ENCODE results near the gene MRM2. TPM values are rescaled to one million over a fixed set of nuclear protein-coding genes. Genes with fewer than 3 reads are reported as not detected.

The MRM2 gene
- total and polyA plus RNA-seq, 10 of the 15 experiments (the other 5 are each of a cell fraction or from before 2014, with no cell fraction given): 43.2 to 128 (median 71.4) TPM

DNA sequence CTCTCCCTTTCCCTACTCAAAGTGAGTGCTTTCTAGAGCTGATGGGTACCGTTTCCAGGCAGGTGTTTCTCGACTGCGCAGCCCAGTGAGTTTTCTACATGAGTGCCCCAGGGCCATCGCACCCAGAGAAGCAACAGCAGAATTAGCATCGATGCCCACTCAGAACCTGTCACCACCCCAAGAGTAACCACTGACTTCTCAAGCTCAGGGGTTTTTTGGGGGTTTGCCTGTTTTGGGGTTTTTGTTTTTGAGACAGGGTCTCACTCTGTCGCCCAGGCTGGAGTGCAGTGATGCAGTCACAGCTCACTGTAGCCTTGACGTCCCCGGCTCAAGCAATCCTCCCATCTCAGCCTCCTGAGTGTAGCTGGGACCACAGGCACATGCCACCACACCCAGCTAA, 46.5 kb upstream of the MRM2 start:
- ChIA-PET RAD21 (ENCODE audit: unreplicated experiment) (interaction anchor here (0.6 to 2.1 kb wide), 6 partner anchors 10 to 51 kb away, joined by 3 to 13 read pairs (median 6); no protein-coding TSS in a partner anchor), CTCF (interaction anchor here (1.2 to 1.6 kb wide), 2 partner anchors 27 to 40 kb away, joined by 3 to 8 read pairs; no protein-coding TSS in a partner anchor), SMC1A (ENCODE audit: uncharacterized antibody, unreplicated experiment) (interaction anchor here (0.7 to 2.7 kb wide), 9 partner anchors 11 to 81 kb away, joined by 3 to 21 read pairs (median 4); no protein-coding TSS in a partner anchor), POLR2A (interaction anchor here (0.6 to 1.5 kb wide), 8 partner anchors 10 to 170 kb away, joined by 3 to 8 read pairs (median 3); no protein-coding TSS in a partner anchor)
- H2AFZ ChIP-seq (ENCODE audit: control insufficient read depth, low read depth, low read length): no peak overlapping the region
- peaks cover 52% of the 10 kb centered on the region for H3K79me2 ChIP-seq (ENCODE audit: control insufficient read depth, insufficient read depth, low read length)
- no peak overlapping the region; the same call in none of the 2 replicates for H3K9ac ChIP-seq (ENCODE audit: control insufficient read depth, insufficient read depth, low read length)
- H3K4me2 ChIP-seq (ENCODE audit: control insufficient read depth, insufficient read depth): peak overlapping the region; percentile 85
- in situ Hi-C loops (cut with MboI) (no loop called here), intact Hi-C loops (cut with micrococcal nuclease; ENCODE audit: unreplicated experiment) (no loop called here)
- H3K36me3 ChIP-seq (ENCODE audit: control insufficient read depth in 2 of 2, insufficient read depth in 2 of 2, low read length in 1 of 2): peaks cover 0 to 11% of the 10 kb centered on the region in 2 experiments; a peak in 2 of 4 replicates
- H3K4me3 ChIP-seq: no peak overlapping the region
- WGBS (ENCODE audit: insufficient coverage, insufficient replicate concordance, low lambda C conversion rate, missing lambda C conversion rate): 4% methylated on average over 8 of the region's 8 CpGs
- no peaks in the 10 kb centered on the region for H3K27me3 ChIP-seq (replicated peaks in 1 of 2; ENCODE audit: control insufficient read depth in 2 of 2, insufficient read depth in 2 of 2, low read length in 1 of 2)
- DNase-seq (ENCODE audit: low read depth, low spot score) (no peak), FAIRE-seq (no peak), ATAC-seq (peak; percentile 95)
- H3K27ac ChIP-seq (ENCODE audit: control insufficient read depth, insufficient read depth): peak overlapping the region; percentile 70
- peaks cover 18% of the 10 kb centered on the region for H3K4me1 ChIP-seq (ENCODE audit: control insufficient read depth, insufficient read depth, low read length)
- H3K9me3 ChIP-seq (replicated peaks; ENCODE audit: control insufficient read depth, insufficient read depth, low read length): no peaks in the 10 kb centered on the region
- no TSS peak for BruUV-seq (replicated peaks)
- no peaks in the 10 kb centered on the region for H4K20me1 ChIP-seq (ENCODE audit: control insufficient read depth, insufficient read depth)
- no peak for TF ChIP-seq NFXL1 (IDR thresholded peaks at IDR 0.05; ENCODE audit: borderline replicate concordance)
- TF ChIP-seq, protein P1, sequence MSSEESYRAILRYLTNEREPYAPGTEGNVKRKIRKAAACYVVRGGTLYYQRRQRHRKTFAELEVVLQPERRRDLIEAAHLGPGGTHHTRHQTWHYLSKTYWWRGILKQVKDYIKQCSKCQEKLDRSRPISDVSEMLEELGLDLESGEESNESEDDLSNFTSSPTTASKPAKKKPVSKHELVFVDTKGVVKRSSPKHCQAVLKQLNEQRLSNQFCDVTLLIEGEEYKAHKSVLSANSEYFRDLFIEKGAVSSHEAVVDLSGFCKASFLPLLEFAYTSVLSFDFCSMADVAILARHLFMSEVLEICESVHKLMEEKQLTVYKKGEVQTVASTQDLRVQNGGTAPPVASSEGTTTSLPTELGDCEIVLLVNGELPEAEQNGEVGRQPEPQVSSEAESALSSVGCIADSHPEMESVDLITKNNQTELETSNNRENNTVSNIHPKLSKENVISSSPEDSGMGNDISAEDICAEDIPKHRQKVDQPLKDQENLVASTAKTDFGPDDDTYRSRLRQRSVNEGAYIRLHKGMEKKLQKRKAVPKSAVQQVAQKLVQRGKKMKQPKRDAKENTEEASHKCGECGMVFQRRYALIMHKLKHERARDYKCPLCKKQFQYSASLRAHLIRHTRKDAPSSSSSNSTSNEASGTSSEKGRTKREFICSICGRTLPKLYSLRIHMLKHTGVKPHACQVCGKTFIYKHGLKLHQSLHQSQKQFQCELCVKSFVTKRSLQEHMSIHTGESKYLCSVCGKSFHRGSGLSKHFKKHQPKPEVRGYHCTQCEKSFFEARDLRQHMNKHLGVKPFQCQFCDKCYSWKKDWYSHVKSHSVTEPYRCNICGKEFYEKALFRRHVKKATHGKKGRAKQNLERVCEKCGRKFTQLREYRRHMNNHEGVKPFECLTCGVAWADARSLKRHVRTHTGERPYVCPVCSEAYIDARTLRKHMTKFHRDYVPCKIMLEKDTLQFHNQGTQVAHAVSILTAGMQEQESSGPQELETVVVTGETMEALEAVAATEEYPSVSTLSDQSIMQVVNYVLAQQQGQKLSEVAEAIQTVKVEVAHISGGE (CRISPR knock-in tag; IDR thresholded peaks at IDR 0.05): no peak
- TF ChIP-seq EZH2 (IDR thresholded peaks at IDR 0.05; ENCODE audit: borderline replicate concordance, control insufficient read depth, low read depth, low read length): no peak
- no peak for TF ChIP-seq SIN3A (IDR thresholded peaks at IDR 0.05; ENCODE audit: low read depth, low read length)
- TF ChIP-seq SMAD5 (IDR thresholded peaks at IDR 0.05; ENCODE audit: low read depth): no peak
- TF ChIP-seq CBX3 (IDR thresholded peaks at IDR 0.05; ENCODE audit: borderline replicate concordance, low read depth): no peak
- TF ChIP-seq HDAC2 (IDR thresholded peaks at IDR 0.05): no peak
- TF ChIP-seq GABPA (IDR thresholded peaks at IDR 0.05; ENCODE audit: low read depth): no peak
- no peak for TF ChIP-seq SIX5 (IDR thresholded peaks at IDR 0.05; ENCODE audit: low read depth, low read length, severe bottlenecking)
- no peak for TF ChIP-seq BACH1 (IDR thresholded peaks at IDR 0.05; ENCODE audit: borderline replicate concordance)
- no peak for TF ChIP-seq TBL1XR1 (IDR thresholded peaks at IDR 0.05; ENCODE audit: low read depth, low read length)
- TF ChIP-seq, protein P2, sequence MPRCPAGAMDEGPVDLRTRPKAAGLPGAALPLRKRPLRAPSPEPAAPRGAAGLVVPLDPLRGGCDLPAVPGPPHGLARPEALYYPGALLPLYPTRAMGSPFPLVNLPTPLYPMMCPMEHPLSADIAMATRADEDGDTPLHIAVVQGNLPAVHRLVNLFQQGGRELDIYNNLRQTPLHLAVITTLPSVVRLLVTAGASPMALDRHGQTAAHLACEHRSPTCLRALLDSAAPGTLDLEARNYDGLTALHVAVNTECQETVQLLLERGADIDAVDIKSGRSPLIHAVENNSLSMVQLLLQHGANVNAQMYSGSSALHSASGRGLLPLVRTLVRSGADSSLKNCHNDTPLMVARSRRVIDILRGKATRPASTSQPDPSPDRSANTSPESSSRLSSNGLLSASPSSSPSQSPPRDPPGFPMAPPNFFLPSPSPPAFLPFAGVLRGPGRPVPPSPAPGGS (IDR thresholded peaks at IDR 0.05; ENCODE audit: borderline replicate concordance, insufficient read depth, low read depth, low read length, poor library complexity, severe bottlenecking): no peak
- TF ChIP-seq BRCA1 (IDR thresholded peaks at IDR 0.05; ENCODE audit: low read depth, low read length): no peak
- no peak for TF ChIP-seq YY1 (IDR thresholded peaks at IDR 0.05; ENCODE audit: low read depth, low read length)
- TF ChIP-seq IKZF2 (IDR thresholded peaks at IDR 0.05): no peak; a peak in 1 of 4 replicates
- TF ChIP-seq ZNF217 (IDR thresholded peaks at IDR 0.05): no peak
- no peak for TF ChIP-seq RB1 (IDR thresholded peaks at IDR 0.05; ENCODE audit: borderline replicate concordance)
- TF ChIP-seq ZZZ3 (IDR thresholded peaks at IDR 0.05; ENCODE audit: control insufficient read depth, insufficient read length, low read depth): no peak
- no peak for TF ChIP-seq RCOR1 (conservative IDR thresholded peaks at IDR 0.05; ENCODE audit: low read depth, low read length)
- no peak for TF ChIP-seq IRF4 (IDR thresholded peaks at IDR 0.05; ENCODE audit: low read depth, low read length)
- TF ChIP-seq, protein P3, sequence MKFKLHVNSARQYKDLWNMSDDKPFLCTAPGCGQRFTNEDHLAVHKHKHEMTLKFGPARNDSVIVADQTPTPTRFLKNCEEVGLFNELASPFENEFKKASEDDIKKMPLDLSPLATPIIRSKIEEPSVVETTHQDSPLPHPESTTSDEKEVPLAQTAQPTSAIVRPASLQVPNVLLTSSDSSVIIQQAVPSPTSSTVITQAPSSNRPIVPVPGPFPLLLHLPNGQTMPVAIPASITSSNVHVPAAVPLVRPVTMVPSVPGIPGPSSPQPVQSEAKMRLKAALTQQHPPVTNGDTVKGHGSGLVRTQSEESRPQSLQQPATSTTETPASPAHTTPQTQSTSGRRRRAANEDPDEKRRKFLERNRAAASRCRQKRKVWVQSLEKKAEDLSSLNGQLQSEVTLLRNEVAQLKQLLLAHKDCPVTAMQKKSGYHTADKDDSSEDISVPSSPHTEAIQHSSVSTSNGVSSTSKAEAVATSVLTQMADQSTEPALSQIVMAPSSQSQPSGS (IDR thresholded peaks at IDR 0.05; ENCODE audit: low read length): no peak
